WERI-Rb-1 (cell line): Measurements from ENCODE around the gene CALCOCO1.

Experiments used
- DNase-seq: peaks from one replicate; pipeline ENCODE4 v3.0.0-alpha.2; 2020
- H3K27ac ChIP-seq: fragments of 250-450 bp; sonication (Bioruptor Pico); 2 replicates; pipeline ENCODE4 v1.5.1; 2020; ENCODE audit warnings: mild to moderate bottlenecking, moderate library complexity
- H3K27me3 ChIP-seq: fragments of 250-450 bp; sonication (Bioruptor Pico); 2 replicates; pipeline ENCODE4 v1.5.1; 2021; ENCODE audit warnings: mild to moderate bottlenecking, low read depth, moderate library complexity; ENCODE audit not compliant: insufficient read depth, severe bottlenecking
- H3K36me3 ChIP-seq: fragments of 250-450 bp; sonication (Bioruptor Pico); 2 replicates; pipeline ENCODE4 v1.5.1; 2020; ENCODE audit warnings: mild to moderate bottlenecking, moderate library complexity
- H3K4me3 ChIP-seq: 2 replicates; pipeline ENCODE4 v1.5.1; 2011; ENCODE audit warnings: low read depth, mild to moderate bottlenecking, control low read depth, low read length
- H3K9me3 ChIP-seq: fragments of 250-450 bp; sonication (Bioruptor Pico); 2 replicates; pipeline ENCODE4 v1.5.1; 2021; ENCODE audit warnings: mild to moderate bottlenecking, moderate library complexity; ENCODE audit not compliant: severe bottlenecking
- CTCF ChIP-seq: IDR thresholded peaks from 2 replicates; pipeline ENCODE4 v1.5.1; 2011; ENCODE audit warnings: low read depth, mild to moderate bottlenecking, control low read depth, inconsistent platforms, low read length

The CALCOCO1 gene

GRCh38 chr12:53750812-53751335 lies 23.6 kb upstream of the CALCOCO1 start:
- no peaks in the 10 kb centered on the region for H3K27me3 ChIP-seq
- TF ChIP-seq CTCF = no peak
- H3K36me3 ChIP-seq = no peaks in the 10 kb centered on the region
- peak overlapping the region; percentile 57 for H3K27ac ChIP-seq
- no peaks in the 10 kb centered on the region for H3K9me3 ChIP-seq
- DNase-seq = peak; percentile 55
- H3K4me3 ChIP-seq = peak overlapping the region; percentile 38

GRCh38 chr12:53749986-53750811 lies 22.9 kb upstream of the CALCOCO1 start:
- Histone ChIP-seq H3K9me3 (no peaks in the 10 kb centered on the region), H3K27me3 (no peaks in the 10 kb centered on the region), H3K36me3 (no peaks in the 10 kb centered on the region), H3K27ac (peak overlapping the region; percentile 57; the same call in 1 of the 2 replicates), H3K4me3 (peak overlapping the region; percentile 38)
- TF ChIP-seq CTCF = no peak
- no peak for DNase-seq

GRCh38 chr12:53748072-53748840 lies 21.0 kb upstream of the CALCOCO1 start:
- H3K9me3 ChIP-seq = no peaks in the 10 kb centered on the region
- TF ChIP-seq CTCF = no peak
- DNase-seq = no peak
- H3K4me3 ChIP-seq = no peak overlapping the region
- no peaks in the 10 kb centered on the region for H3K36me3 ChIP-seq
- H3K27ac ChIP-seq = no peak overlapping the region
- no peaks in the 10 kb centered on the region for H3K27me3 ChIP-seq

GRCh38 chr12:53747095-53747494 lies 19.8 kb upstream of the CALCOCO1 start:
- Histone ChIP-seq H3K27me3 (no peaks in the 10 kb centered on the region), H3K4me3 (no peak overlapping the region), H3K36me3 (no peaks in the 10 kb centered on the region), H3K9me3 (no peaks in the 10 kb centered on the region), H3K27ac (no peak overlapping the region)
- no peak for TF ChIP-seq CTCF
- DNase-seq = no peak

- peak overlapping the region; percentile 61 for H3K27ac ChIP-seq
- TF ChIP-seq CTCF = peak; percentile 98
- peak; percentile 94 for DNase-seq
- H3K27me3 ChIP-seq = no peaks in the 10 kb centered on the region
- H3K36me3 ChIP-seq = no peaks in the 10 kb centered on the region
- no peak overlapping the region for H3K4me3 ChIP-seq
- H3K9me3 ChIP-seq = no peaks in the 10 kb centered on the region
Measured at GRCh38 chr12:53746592-53747092, 19.4 kb upstream of the CALCOCO1 start.
